ENCODE results near the gene ALAS1. TPM values are rescaled to one million over a fixed set of nuclear protein-coding genes. Genes with fewer than 3 reads are reported as not detected.

The ALAS1 gene
- polyA plus RNA-seq, 1 donor (not counting 4 experiments of a cell fraction or from before 2014, with no cell fraction given) = 74.1 TPM

DNA sequence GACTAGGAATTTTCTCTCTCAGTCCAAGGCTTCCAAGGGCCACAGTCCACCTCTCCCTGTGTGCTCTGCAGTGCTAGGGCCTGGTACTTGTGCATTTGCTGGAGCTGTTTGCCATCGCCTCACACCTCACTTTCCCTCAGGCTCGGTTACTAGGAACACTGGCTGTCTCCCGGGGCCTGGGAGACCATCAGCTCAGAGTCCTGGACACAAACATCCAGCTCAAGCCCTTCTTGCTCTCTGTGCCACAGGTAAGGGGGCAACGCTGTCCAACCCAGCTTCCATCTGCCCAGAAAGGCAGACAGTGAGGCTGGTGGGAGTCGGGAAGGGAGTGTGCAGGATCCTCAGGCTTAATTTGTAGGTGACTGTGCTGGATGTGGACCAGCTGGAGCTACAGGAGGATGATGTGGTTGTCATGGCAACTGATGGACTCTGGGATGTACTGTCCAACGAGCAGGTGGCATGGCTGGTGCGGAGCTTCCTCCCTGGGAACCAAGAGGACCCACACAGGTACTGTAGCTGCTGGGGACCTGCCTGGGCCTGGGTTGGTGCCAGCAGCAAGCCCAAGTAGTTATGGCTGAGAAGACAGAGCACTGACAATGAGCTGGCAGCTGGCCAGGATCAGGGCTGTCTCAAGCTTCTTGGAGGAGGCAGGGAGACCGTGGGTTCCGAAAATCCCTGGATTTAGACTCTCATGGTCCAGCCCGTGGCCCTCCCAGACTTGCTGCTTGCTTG, 51.0 kb downstream of the ALAS1 start:
- Histone ChIP-seq H3K36me3 (ENCODE audit: control insufficient read depth in 2 of 2, extremely low read depth in 1 of 2, insufficient read depth in 2 of 2, low read length in 2 of 2) (peaks cover 15 to 21% of the 10 kb centered on the region in 2 experiments), H3K9me3 (ENCODE audit: control insufficient read depth, low read depth, low read length) (no peaks in the 10 kb centered on the region), H3K79me2 (ENCODE audit: control insufficient read depth, insufficient read depth, low read length) (no peaks in the 10 kb centered on the region), H2AFZ (ENCODE audit: control insufficient read depth, low read length) (no peak overlapping the region), H3K4me3 (ENCODE audit: control insufficient read depth in 2 of 3, extremely low read depth in 1 of 3, insufficient read depth in 2 of 3, low read depth in 1 of 3, low read length in 3 of 3) (no peak overlapping the region), H4K20me1 (ENCODE audit: control insufficient read depth, extremely low read depth, insufficient read depth, low read length) (peaks cover 2% of the 10 kb centered on the region), H3K9me1 (ENCODE audit: control insufficient read depth, extremely low read depth, insufficient read depth, low read length) (no peaks in the 10 kb centered on the region), H3K4me1 (ENCODE audit: control insufficient read depth, extremely low read depth, insufficient read depth, low read length) (peaks cover 28% of the 10 kb centered on the region), H3K4me2 (ENCODE audit: control insufficient read depth, extremely low read depth, insufficient read depth, low read depth, low read length) (no peak overlapping the region), H3K27ac (ENCODE audit: control insufficient read depth, insufficient read depth, low read length) (no peak overlapping the region), H3K27me3 (ENCODE audit: control insufficient read depth, extremely low read depth, insufficient read depth, low read length) (no peaks in the 10 kb centered on the region), H3K9ac (ENCODE audit: control insufficient read depth, extremely low read depth, insufficient read depth, low read length) (no peak overlapping the region)
- dilution Hi-C loops (cut with MboI; ENCODE audit: extremely low pct_ligation_motif_present, low sequenced_read_pairs) = no loop called here
- no peak for DNase-seq (ENCODE audit: low read depth, low spot score)
- TF ChIP-seq EZH2 (IDR thresholded peaks at IDR 0.05; ENCODE audit: low read length) = no peak
- TF ChIP-seq, protein P1, sequence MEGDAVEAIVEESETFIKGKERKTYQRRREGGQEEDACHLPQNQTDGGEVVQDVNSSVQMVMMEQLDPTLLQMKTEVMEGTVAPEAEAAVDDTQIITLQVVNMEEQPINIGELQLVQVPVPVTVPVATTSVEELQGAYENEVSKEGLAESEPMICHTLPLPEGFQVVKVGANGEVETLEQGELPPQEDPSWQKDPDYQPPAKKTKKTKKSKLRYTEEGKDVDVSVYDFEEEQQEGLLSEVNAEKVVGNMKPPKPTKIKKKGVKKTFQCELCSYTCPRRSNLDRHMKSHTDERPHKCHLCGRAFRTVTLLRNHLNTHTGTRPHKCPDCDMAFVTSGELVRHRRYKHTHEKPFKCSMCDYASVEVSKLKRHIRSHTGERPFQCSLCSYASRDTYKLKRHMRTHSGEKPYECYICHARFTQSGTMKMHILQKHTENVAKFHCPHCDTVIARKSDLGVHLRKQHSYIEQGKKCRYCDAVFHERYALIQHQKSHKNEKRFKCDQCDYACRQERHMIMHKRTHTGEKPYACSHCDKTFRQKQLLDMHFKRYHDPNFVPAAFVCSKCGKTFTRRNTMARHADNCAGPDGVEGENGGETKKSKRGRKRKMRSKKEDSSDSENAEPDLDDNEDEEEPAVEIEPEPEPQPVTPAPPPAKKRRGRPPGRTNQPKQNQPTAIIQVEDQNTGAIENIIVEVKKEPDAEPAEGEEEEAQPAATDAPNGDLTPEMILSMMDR (optimal IDR thresholded peaks at IDR 0.05 in 1 of 3, IDR thresholded peaks at IDR 0.05 in 1 of 3, conservative IDR thresholded peaks at IDR 0.05 in 1 of 3; ENCODE audit: extremely low read depth in 1 of 3, insufficient read depth in 2 of 3, low read length in 3 of 3) = no peak
- FAIRE-seq = no peak

DNA sequence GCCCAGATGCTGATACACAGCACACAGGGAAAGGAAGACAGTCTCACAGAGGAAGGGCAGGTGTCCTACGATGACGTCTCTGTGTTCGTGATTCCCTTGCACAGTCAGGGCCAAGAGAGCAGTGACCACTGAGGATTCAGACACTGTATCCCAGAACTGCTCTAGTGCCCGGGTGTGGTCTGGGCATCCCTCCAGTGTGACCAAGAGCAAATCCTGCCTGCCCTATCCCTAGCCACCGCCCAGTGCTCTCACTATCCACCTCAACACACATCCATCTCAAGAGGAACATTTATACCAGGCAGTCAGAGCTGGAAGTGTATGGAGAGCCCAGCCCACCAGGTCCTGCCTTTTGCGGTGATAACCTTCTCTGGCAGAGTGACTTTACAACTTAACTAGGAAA, 51.7 kb downstream of the ALAS1 start:
- H3K4me3 ChIP-seq (ENCODE audit: control insufficient read depth in 2 of 3, extremely low read depth in 1 of 3, insufficient read depth in 2 of 3, low read depth in 1 of 3, low read length in 3 of 3) = no peak overlapping the region
- DNase-seq (ENCODE audit: low read depth, low spot score) = no peak
- peaks cover 2% of the 10 kb centered on the region for H4K20me1 ChIP-seq (ENCODE audit: control insufficient read depth, extremely low read depth, insufficient read depth, low read length)
- TF ChIP-seq, protein P1 (optimal IDR thresholded peaks at IDR 0.05 in 1 of 3, IDR thresholded peaks at IDR 0.05 in 1 of 3, conservative IDR thresholded peaks at IDR 0.05 in 1 of 3; ENCODE audit: extremely low read depth in 1 of 3, insufficient read depth in 2 of 3, low read length in 3 of 3) = no peak
- TF ChIP-seq EZH2 (IDR thresholded peaks at IDR 0.05; ENCODE audit: low read length) = no peak
- peaks cover 25% of the 10 kb centered on the region for H3K4me1 ChIP-seq (ENCODE audit: control insufficient read depth, extremely low read depth, insufficient read depth, low read length)
- H2AFZ ChIP-seq (ENCODE audit: control insufficient read depth, low read length) = no peak overlapping the region
- no peaks in the 10 kb centered on the region for H3K79me2 ChIP-seq (ENCODE audit: control insufficient read depth, insufficient read depth, low read length)
- H3K36me3 ChIP-seq (ENCODE audit: control insufficient read depth in 2 of 2, extremely low read depth in 1 of 2, insufficient read depth in 2 of 2, low read length in 2 of 2) = peaks cover 15 to 22% of the 10 kb centered on the region in 2 experiments
- no peak overlapping the region for H3K27ac ChIP-seq (ENCODE audit: control insufficient read depth, insufficient read depth, low read length)
- dilution Hi-C loops (cut with MboI; ENCODE audit: extremely low pct_ligation_motif_present, low sequenced_read_pairs) = no loop called here
- no peak for FAIRE-seq
- H3K9ac ChIP-seq (ENCODE audit: control insufficient read depth, extremely low read depth, insufficient read depth, low read length) = no peak overlapping the region
- no peaks in the 10 kb centered on the region for H3K27me3 ChIP-seq (ENCODE audit: control insufficient read depth, extremely low read depth, insufficient read depth, low read length)
- H3K9me3 ChIP-seq (ENCODE audit: control insufficient read depth, low read depth, low read length) = no peaks in the 10 kb centered on the region
- H3K9me1 ChIP-seq (ENCODE audit: control insufficient read depth, extremely low read depth, insufficient read depth, low read length) = no peaks in the 10 kb centered on the region
- H3K4me2 ChIP-seq (ENCODE audit: control insufficient read depth, extremely low read depth, insufficient read depth, low read depth, low read length) = no peak overlapping the region
